ENCODE data around the gene PSMD13.

Gene PSMD13

DNA sequence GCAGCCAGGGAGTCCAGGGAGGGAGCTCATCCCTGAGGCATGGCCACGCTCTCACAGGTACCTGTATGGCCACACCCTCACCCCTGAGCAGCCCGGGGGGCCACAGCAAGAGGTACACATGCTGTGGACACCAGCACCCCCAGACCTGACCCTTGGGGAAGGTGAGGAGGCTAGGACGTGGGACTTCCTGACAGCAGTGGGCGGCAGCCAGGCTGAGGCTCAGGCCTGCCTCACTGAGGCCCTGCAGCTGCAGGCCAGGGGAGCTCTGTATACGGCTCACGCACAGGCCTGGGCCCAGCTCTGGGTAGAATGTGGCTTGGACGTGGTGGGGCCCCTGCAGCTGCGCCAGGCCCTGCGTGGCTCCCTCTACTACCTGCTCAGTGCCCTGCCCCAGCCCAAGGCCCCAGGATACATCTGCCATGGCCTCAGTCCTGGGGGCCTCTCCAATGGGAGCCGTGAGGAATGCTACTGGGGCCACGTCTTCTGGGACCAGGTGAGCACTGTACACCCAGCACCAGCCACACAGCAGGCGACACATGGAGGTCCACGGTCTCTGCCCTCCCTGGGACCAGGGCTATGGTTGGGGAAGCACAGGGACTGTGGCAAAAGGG is 54.0 kb downstream of the PSMD13 start:
- TF ChIP-seq GATA2 (IDR thresholded peaks at IDR 0.05; ENCODE audit: low read depth, low read length) = no peak
- no peak for TF ChIP-seq GATA3 (IDR thresholded peaks at IDR 0.05; ENCODE audit: low read depth, low read length)

DNA sequence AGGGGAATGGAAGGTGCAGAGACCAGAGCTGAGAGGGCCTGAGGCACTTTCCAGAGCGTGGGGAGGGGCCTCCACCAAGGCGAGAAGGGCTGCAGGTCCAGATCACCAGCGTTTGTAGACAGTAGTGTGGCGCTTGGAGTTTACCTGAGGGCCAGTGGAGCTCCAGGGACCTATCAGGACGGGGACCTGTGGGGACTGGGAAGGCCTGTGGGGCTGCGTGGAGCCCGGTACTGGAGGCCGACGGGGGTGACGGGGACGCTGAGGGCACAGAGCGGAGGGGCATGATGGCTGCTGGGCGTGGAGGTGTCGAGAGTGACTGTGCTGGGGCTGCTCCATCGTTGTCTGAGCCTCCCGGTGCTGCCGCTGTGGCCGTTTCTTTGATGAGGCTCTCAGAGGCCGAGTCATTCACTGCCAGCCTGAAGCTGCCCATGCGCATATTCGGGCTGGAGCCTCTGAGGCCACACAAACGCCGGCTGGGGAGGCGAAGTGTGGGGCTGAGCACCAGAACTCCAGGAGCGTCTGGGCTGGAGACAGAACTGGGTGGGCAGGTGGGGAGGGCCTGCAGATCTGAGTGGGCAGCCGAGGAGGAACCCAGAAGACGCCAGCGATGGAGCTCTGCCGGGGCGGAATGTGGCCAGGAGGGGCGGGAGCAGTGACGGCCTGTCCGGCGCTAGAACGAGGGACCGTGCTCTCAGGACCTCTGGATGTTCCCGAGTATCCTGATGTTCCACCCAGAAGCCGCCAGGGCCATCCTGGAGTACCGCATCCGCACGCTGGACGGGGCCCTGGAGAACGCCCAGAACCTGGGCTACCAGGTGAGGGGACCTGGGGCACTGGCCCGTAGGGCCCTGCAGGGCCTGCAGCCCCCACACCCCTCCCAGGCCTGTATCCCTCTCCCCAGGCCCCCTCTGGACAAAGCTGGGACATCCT is 54.8 kb downstream of the PSMD13 start:
- no peak for TF ChIP-seq GATA2 (IDR thresholded peaks at IDR 0.05; ENCODE audit: low read depth, low read length)

DNA sequence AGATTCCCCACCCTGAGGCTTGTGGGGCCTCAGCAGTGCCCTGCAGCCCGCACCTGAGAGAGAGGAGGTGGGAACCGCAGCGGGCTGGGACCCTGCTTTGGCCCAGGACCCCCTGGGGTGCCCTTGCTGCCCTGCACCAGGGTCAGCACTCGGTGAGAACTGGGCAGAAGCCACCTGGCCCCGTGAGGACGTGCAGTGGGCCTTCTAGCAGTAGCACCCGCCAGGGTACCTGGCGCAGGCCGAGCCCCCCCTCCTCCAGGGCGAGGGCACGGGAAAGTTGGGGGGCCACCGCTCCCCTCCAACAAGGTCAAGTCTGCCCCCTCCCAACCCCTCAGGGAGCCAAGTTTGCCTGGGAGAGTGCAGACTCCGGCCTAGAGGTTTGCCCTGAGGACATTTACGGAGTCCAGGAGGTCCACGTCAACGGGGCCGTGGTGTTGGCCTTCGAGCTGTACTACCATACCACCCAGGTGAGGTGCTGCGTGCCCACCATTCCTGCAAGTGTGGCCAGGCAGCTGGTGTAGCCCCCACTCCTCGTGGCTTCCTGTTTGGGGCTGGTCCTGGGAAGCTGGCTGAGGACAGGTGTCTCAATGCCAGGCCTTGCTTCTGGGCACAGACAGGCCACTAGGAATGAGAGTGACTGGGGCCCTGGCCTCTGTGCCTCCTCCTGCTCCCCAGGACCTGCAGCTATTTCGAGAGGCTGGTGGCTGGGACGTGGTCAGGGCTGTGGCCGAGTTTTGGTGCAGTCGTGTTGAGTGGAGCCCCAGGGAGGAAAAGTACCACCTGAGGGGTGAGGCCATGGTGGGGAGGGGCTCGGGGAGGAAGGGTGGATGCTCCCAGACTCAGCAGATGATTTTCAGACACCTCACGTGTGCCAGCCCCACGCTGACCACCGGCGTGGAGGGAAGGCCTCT is 55.7 kb downstream of the PSMD13 start:
- TF ChIP-seq GATA2 (IDR thresholded peaks at IDR 0.05; ENCODE audit: low read depth, low read length) (no peak), GATA3 (IDR thresholded peaks at IDR 0.05; ENCODE audit: low read depth, low read length) (no peak)

DNA sequence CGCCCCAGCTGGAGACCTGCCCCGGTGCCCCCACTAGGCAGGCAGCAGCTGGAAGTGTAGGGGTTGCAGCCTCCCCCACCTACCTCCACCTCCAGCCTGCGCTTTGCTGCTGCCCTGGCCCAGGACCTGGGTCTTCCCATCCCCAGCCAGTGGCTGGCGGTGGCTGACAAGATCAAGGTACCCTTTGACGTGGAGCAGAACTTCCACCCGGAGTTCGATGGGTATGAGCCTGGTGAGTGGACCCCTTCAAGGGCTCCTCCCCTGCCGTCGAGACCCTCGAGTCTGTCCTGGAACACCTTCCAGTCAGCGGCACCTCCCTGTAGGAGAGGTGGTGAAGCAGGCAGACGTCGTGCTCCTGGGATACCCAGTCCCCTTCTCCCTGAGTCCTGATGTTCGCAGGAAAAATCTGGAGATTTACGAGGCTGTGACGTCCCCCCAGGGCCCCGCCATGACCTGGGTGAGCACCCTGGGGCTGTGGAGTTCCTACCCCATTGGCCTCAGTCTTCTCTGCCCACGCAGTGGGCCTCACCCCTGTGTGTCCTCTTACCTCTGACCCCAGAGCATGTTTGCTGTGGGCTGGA is 56.6 kb downstream of the PSMD13 start:
- TF ChIP-seq GATA3 (IDR thresholded peaks at IDR 0.05; ENCODE audit: low read depth, low read length) (no peak), GATA2 (IDR thresholded peaks at IDR 0.05; ENCODE audit: low read depth, low read length) (no peak)

DNA sequence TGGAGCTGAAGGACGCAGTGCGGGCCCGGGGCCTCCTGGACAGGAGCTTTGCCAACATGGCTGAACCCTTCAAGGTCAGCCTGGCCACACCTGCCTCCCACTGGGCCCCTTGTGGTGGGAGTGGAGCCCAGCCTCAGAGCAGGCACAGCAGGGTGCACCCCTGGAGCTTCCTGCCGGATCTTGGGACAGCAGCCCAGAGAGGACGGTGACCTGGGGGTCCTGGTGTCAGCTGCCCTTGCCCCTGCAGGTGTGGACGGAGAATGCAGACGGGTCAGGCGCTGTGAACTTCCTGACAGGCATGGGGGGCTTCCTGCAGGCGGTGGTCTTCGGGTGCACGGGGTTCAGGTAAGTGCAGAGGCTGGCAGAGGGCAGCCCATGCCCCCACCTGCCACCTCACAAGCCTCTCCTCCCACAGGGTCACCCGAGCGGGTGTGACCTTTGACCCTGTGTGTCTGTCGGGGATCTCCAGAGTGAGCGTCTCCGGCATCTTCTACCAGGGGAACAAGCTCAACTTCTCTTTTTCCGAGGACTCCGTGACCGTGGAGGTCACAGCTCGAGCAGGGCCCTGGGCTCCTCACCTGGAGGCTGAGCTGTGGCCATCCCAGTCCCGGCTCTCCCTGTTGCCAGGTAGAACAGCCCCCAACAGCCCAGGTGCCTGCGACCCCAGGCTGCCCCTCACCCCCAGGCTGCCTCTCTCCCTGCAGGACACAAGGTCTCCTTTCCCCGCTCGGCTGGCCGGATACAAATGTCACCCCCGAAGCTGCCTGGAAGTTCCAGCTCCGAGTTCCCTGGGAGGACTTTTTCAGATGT is 57.3 kb downstream of the PSMD13 start:
- TF ChIP-seq GATA3 (IDR thresholded peaks at IDR 0.05; ENCODE audit: low read depth, low read length) = no peak
- no peak for TF ChIP-seq GATA2 (IDR thresholded peaks at IDR 0.05; ENCODE audit: low read depth, low read length)

DNA sequence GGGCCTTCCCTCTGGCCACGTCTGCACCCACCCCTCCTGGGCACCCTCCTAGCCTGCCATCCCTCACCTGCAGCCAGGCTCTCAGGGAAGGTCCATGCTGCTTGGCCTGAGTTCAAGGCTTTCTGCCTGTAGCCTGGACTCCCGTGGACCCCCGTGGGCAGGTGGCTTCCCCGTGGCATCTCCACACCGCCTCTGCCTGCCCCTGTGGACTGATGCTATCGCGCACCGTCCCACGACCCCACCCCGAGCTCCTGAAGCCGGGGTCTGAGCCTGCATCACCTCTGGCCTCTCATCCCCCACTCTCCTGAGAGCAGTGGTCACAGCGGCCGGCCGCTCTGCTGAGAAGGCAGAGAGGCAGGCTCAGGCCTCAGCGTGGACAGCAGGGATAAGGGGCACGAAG is 58.0 kb downstream of the PSMD13 start:
- TF ChIP-seq GATA2 (IDR thresholded peaks at IDR 0.05; ENCODE audit: low read depth, low read length) (no peak), GATA3 (IDR thresholded peaks at IDR 0.05; ENCODE audit: low read depth, low read length) (no peak)

DNA sequence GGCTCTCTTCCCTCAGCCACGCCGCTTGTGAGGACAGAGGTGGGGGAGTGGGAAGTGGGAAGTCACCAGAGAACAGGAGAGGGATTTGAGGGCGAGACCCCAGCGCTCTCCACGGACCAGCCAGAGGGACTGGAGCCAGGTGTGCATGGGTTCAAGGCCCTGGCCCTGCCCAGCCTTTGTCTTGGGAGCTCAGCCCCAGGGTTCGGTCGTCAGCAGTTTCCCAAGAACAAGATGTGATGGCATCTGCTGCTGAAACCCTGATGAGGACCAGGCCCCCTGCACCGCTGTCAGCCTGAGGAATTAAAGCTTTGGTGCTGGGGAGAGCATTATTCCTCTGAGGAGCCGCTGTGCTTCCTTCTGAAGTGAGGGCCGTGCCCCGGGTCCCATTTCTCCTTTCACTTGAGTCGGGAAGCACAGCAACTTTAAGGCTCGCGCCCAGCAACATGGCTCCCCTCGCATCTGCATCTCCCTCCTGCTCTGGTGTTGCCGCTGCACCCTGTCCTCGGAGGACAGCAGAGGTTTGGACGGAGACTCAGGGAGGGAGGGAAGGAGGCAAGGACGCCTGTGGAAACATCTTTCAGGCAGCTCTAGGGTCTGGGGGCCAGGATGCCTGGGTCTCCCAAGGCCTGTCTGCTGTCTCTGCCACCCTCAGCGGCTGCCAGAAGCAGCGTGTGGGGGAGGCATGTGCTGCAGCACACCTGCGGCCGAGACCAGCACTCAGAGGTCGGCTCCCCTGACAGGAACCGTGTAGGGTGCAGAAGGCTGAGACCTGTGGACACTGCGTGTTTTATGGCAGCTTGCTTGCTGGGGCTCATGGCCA is 58.8 kb downstream of the PSMD13 start:
- no peak for TF ChIP-seq GATA2 (IDR thresholded peaks at IDR 0.05; ENCODE audit: low read depth, low read length)
- TF ChIP-seq GATA3 (IDR thresholded peaks at IDR 0.05; ENCODE audit: low read depth, low read length) = no peak

DNA sequence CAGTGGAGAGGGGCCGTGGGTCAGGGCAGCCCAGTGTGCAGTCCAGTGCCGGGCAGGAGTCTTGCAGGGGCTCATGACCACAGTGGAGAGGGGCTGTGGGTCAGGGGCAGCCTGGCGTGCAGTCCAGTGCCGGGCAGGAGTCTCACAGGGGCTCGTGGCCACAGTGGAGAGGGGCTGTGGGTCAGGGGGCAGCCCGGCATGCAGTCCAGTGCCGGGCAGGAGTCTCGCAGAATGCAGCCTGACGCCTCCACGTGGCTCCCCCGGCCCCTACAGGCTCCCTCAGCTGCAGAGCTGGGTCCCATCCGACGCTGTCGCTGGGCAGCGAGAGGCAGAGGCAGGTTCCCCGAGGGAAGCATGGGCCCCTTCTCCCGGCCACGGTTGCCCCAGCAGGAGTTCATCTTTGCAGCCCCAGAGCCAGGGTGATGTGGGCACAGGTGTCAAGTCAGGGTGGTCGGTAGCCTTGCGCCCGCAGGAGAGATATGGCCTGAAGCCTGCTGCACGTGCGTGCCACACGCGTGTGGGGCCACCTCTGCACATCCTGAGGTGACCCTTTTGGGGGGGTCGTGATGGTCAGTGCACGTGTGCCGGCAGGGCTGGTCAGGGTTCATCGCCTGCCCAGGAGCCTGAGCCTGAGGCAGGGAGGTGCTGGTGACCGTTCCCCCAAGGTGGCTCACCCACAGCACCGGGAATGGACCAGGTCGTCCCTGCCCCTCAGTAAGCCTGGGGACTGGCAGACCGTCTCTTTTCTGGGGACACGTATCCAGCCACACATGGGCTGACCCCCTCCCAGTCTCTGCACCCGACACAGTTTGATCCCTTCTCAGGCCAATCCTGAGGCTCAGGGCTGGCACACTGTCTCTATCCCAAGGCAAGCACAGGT is 59.6 kb downstream of the PSMD13 start:
- no peak for TF ChIP-seq GATA2 (IDR thresholded peaks at IDR 0.05; ENCODE audit: low read depth, low read length)
- no peak for TF ChIP-seq GATA3 (IDR thresholded peaks at IDR 0.05; ENCODE audit: low read depth, low read length)

DNA sequence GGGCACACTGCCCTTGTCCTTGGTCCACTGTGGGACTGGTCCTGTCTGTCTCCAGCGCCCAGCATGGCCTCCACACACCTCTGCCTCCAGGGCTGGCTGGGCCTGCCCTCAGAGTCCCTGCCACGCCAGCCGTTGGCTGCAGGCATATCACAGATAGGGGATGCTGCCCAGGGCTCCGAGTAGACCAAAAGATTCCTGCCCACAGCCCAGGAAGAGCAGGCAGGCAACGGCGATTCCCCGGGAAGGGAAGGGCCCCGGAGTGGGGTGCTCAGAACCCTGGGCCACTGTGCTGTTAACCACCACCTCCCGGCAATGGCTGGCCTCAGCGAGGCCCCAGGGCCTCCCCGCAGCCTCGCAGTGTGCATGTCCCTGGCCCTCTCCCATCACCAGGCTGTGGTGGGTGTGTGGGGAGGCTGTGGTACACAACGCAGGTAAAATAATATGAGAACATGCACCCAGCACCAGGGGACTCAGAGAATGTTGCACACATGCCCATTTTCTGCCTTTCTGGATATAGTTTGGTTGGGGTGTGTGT is 60.3 kb downstream of the PSMD13 start:
- TF ChIP-seq GATA3 (IDR thresholded peaks at IDR 0.05; ENCODE audit: low read depth, low read length) (no peak), GATA2 (IDR thresholded peaks at IDR 0.05; ENCODE audit: low read depth, low read length) (no peak)

DNA sequence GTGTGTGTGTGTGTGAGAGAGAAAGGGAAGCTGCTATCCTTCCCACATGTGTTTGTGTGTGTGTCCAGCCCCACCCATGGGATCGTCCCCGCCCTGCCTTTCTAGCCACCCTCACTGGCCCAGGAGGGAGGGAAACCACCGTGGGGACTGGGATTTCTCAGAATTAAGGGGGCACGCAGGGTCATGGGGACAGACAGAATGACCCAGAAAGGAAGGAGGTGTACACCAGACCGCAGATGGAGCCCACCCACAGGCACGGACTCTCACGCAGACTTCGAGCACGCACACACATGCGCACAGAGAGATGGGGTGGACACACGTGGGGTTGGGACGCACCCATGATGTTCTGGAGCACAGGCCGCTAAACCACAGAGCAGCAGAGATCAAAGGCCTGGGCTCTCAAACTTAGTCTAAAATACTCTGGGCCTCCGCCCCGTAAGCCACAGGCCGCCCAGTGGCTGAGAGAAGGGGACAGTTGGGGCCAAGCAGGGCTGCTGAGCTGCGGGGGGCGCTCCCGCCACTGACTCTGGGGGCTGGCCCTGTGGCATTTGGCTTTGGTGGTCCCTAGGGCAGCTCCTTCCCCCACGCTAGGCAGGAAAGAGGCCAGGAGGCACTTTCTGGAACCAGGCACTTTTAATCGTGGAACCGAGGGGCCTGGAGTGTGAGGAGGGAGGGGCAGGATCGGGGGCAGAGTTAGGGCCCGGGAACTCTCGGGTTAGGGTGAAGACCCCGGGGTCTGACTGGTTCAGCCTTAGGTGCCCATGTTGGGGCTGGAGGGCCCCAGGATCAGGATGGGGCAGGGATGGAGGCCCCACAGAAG is 61.0 kb downstream of the PSMD13 start:
- TF ChIP-seq GATA3 (IDR thresholded peaks at IDR 0.05; ENCODE audit: low read depth, low read length) (no peak), GATA2 (IDR thresholded peaks at IDR 0.05; ENCODE audit: low read depth, low read length) (no peak)
